Measurements from ENCODE around the gene PANX3.

The PANX3 gene

DNA sequence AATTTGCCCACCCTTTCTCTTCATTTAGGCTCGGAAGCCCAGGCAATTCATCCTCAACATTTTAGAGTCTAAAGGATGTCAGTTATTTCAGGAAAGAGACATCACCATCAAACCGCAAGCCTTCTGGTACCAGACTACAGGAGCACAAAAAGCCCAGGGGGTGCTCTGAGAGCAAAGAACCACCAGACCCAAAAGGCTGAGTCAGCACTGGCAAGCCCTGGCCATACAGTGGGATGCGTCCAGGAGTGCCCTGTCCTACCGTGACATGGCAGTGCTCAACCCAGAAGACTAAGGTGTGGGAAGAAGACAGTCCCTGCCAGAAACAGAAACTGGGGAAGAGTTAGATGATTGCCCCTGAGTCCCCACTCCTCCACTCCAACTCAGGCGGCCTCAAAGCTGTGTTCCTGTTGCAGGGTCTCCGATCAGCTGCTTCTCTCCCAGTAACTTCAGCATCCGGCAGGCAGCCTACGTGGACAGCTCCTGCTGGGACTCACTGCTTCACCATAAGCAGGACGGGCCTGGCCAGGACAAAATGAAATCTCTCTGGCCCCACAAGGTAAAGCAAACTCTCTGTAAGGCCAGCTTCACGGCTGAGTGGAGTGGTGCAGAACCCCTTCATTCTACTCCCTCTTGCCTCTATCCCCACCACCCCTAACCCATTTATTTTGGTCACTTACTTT is 1.5 kb downstream of the PANX3 start:
- H3K4me3 ChIP-seq (ENCODE audit: low read length): no peak overlapping the region
- TF ChIP-seq, protein P1, sequence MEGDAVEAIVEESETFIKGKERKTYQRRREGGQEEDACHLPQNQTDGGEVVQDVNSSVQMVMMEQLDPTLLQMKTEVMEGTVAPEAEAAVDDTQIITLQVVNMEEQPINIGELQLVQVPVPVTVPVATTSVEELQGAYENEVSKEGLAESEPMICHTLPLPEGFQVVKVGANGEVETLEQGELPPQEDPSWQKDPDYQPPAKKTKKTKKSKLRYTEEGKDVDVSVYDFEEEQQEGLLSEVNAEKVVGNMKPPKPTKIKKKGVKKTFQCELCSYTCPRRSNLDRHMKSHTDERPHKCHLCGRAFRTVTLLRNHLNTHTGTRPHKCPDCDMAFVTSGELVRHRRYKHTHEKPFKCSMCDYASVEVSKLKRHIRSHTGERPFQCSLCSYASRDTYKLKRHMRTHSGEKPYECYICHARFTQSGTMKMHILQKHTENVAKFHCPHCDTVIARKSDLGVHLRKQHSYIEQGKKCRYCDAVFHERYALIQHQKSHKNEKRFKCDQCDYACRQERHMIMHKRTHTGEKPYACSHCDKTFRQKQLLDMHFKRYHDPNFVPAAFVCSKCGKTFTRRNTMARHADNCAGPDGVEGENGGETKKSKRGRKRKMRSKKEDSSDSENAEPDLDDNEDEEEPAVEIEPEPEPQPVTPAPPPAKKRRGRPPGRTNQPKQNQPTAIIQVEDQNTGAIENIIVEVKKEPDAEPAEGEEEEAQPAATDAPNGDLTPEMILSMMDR (conservative IDR thresholded peaks at IDR 0.05; ENCODE audit: low read depth, low read length): no peak
- no peak for DNase-seq (ENCODE audit: low read depth)

DNA sequence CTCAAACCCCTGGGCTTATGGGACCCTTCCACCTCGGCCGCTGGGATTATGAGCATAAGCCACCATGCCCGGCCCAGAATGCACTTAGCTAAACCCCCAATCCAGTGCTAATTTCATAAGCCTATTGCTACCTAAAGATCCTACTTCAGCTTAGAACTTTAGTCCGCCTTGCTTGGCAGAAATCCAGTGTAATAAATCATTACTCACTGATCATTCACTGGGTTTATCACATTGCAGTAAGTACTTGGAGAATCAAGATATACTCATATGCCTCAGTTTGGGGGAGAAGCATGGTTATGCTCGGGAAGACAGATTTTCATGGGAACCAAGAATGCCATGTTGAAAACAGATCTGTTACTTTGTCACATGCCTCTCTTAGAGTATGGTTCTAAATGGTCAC is 7.6 kb downstream of the PANX3 start:
- DNase-seq (ENCODE audit: low read depth): no peak
- TF ChIP-seq, protein P1 (conservative IDR thresholded peaks at IDR 0.05; ENCODE audit: low read depth, low read length): no peak
- H3K4me3 ChIP-seq (ENCODE audit: low read length): no peak overlapping the region

DNA sequence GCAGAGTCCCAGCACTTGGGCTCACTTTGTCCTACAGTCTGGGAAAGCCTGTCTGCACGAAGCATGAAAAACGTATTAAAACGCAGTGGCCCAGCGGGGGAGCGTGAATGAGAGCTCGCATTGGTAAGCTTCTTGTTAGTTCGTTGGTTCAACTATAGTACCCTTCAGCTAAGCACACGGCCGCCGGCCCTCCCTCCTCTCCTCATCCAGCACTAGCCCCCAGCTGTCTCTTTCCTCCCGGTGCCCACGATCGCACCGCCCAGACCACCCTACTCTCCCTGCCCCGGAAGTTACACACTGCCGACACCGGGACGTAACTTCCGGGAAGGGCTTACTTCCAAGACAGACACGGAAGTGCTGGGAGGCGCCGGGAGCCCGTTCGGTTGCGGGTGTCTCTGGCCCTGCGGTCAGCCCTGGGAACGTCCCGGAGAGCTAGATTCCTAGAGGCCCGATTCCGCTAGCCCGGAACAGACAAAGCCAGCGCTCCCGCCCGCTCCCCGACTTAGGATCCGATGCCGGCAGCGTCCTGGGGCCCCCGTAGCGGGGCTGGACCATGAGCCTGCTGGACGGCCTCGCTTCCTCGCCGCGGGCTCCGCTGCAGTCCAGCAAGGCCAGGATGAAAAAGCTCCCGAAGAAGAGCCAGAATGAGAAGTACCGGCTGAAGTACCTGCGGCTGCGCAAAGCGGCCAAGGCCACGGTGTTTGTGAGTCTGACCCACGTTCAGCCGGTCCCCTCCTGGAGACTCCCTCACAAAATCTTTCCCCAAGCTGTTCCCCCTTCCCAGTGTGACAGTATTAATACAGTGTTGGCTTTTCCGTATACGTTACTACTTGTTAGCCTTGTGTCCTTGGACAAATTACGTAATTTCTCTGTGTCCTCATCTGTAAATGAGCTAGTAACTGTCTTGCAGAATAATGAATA is 11.6 kb downstream of the PANX3 start, which contains the start of gene TBRG1:
TBRG1 (plus strand) TSS at position 334 of the 921 bp plus-strand sequence; CDS start at position 554, 220 bp downstream.
- DNase-seq (ENCODE audit: low read depth): peak; percentile 71
- peak within 1 kb of the TSS; percentile 94 for H3K4me3 ChIP-seq (ENCODE audit: low read length)
- TF ChIP-seq, protein P1 (conservative IDR thresholded peaks at IDR 0.05; ENCODE audit: low read depth, low read length): no peak

- TF ChIP-seq, protein P1 (conservative IDR thresholded peaks at IDR 0.05; ENCODE audit: low read depth, low read length): no peak
- peak overlapping the region; percentile 94 for H3K4me3 ChIP-seq (ENCODE audit: low read length)
- DNase-seq (ENCODE audit: low read depth): no peak
Observed at GRCh38 chr11:124623861-124624525, 12.8 kb downstream of the PANX3 start.

DNA sequence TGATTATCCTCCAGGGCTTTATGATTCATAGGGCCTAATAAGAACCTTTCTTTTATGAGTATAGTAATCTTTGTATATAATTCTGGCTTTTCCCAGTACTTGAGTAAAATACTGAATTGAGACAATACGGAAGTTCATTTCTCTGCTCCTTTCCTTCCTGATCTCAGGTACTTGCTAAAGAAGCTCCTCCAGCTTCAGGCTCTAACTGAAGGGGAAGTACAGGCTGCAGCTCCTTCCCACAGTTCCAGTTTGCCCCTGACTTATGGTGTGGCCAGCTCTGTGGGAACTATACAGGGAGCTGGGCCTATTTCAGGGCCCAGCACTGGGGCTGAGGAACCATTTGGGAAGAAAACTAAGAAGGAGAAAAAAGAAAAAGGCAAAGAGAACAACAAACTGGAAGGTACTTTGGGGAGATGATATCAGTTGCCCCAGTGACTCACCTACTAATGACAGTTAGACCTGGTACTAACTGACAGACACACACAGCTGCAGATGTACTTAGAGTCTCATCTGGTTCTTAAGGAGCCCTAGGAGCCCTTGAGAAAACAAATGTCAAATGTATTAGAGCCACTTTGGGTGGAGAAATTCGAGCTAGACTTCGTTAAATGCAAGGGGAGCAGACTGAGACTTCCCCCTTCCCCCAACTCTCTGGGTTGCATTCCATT is 14.4 kb downstream of the PANX3 start:
- no peak for DNase-seq (ENCODE audit: low read depth)
- H3K4me3 ChIP-seq (ENCODE audit: low read length): no peak overlapping the region
- TF ChIP-seq, protein P1 (conservative IDR thresholded peaks at IDR 0.05; ENCODE audit: low read depth, low read length): no peak

DNA sequence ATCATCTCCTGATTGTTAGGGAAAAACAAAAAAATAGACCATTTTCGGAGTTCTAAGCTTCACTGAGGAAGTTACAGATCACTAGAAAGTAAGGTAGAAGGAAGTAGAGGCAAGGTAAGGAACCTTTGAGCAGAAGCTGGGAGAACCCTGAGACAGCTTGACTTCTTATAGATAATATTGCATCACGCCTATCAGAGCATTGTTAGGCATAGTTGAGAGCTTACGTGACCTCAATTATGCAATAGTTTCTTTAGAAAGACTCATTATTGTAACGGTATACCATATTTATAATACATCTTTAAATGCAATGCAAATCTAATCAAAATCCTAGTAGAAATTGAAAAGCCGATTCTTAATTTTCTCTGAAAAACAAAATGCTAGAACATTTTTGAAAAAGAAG is 16.3 kb downstream of the PANX3 start:
- no peak overlapping the region for H3K4me3 ChIP-seq (ENCODE audit: low read length)
- DNase-seq (ENCODE audit: low read depth): no peak
- TF ChIP-seq, protein P1 (conservative IDR thresholded peaks at IDR 0.05; ENCODE audit: low read depth, low read length): no peak

Measured in retinal pigment epithelial cell (primary cell).